Stimulated activated CD8-positive, alpha-beta memory T cell treated with anti-CD3 and anti-CD28 coated beads, Interleukin-7, amount 100 ng/mL, for 24 hours (primary cell): ENCODE measurements around the gene FKRP.
A peak's percentile ranks its signal among the peaks of the same experiment; 100 is the strongest.

ENCODE experiments used
- DNase-seq: peaks from one replicate; pipeline ENCODE4 v3.0.0-alpha.2; 2020; ENCODE audit warnings: low read depth

FKRP gene

DNA sequence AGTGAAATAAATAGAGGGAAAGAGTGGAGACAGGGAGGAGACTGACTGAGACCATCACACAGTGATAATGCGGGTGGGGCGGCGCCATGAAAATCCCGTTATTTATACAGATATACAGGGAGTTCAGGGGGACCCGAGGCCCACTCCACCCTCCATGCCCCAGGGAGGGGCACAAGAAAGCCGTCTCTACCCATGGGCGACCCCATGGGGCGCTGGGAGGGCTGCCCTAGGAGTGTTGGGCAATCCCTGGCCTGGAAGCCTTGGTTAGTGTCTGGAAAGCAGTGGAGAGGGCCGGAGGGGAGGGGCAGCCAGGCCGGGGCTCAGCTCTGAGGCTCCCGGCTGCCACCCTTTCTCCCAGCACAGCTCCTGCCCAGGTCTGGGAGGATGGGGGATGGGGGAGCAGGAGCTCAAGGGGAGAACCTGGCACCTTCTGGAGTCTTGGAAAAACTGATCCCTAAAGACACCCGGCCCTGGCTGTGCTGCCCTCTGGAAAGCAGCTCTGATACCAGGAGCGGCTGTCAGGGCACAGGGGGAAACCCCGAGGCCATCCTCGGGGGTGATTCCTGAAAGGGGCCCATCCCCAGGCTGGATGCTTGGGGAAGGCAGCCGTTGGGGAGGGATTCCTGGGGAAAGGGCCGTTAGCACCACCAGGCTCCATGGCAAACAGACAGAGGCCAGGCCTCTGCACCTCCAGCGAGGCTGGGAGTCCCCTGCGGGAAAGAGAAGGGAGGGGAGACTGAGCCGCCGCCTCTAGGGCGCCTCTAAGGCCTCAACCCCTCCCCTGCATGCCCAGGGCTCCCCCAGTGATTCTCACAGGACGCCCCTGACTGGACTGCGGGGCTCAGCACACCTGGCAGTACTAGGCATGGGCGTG, 26.0 kb upstream of the FKRP start:
- DNase-seq = no peak

DNA sequence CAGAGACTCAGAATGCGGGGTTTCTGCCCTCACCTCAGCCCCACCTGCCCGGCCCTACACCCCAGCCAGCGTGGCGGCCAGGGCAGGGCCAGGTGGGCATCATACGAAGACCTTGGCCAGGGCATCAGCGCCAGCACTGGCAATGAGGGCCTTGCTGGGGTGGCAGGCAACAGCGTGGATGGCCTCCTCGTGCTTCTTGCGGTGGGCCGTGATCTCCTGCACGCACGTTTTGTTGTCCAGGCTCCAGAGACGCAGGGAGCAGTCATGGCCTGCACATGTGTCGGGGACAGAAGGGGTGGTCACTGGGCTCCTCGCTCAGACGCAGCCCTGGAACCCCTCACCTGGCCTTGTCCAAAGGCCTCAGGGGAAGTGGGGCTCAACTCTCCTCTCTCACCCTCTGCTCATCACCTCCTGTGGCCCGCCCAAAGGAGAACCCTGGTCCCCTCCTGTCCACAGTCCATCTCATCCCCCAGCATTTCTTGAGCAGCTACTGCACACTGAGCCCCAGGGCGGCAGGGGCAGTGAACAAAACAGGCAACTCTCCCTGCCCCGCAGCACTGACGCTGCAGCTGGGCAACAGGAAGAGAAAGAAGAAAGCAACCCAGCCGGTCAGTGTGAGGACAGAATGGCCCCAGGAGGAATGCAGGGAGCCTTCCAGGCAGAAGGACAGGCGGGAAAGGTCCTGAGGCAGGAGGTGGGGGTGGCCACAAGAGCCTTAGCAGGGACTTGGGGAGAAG, 25.2 kb upstream of the FKRP start:
- no peak for DNase-seq

DNA sequence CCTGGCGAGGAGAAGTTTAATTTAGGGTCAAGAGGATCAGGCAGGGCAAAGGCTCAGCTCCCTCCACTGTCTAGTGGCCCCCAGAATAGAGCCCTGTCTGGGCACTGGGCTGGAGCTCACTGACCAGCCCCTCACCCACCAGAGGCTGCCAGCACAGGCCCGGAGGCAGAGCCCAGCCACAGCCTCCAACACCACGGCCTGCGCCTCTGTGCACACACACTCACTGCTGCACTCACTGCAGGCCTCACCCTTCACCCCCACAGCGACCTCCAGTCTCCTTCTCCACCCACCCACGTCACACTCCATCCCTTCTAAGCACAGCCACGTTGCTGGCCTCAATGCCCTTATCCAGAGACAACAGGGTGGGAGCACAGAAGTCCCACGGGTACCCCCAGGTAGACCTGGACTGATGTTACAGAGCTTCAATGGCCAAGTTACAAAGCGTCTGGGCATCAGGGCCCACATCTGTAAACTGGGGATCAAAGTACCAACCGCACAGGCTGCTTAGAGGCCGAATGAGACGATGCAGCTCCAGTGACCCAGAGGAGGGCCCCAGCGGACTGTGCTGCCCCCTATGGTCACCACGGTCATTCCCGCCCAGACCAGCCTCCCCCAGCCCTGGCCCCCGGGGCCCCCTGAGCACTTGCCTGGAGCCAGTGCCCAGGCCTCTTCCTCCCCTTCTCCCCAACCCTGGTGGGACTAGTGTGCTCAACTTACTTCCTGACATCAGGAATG, 24.4 kb upstream of the FKRP start:
- DNase-seq = no peak

DNA sequence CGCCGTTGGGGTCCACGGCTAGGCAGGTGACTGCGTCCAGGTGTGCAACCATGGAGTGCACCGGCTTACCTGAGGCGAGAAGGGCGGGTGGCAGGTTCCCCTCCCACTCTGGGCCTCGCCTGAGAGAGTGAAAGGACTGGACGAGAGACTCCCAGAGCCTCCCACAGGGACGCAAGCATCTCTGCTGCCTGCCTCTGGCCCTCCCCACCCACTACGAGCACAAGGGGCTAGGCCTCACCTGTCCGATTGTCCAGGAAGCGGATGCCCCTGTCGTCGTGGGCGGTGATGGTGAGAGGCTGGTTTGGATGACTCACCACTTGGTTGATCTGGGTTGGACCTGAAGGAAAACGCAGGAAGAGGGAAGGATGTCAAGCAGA, 23.9 kb upstream of the FKRP start:
- DNase-seq = no peak

DNA sequence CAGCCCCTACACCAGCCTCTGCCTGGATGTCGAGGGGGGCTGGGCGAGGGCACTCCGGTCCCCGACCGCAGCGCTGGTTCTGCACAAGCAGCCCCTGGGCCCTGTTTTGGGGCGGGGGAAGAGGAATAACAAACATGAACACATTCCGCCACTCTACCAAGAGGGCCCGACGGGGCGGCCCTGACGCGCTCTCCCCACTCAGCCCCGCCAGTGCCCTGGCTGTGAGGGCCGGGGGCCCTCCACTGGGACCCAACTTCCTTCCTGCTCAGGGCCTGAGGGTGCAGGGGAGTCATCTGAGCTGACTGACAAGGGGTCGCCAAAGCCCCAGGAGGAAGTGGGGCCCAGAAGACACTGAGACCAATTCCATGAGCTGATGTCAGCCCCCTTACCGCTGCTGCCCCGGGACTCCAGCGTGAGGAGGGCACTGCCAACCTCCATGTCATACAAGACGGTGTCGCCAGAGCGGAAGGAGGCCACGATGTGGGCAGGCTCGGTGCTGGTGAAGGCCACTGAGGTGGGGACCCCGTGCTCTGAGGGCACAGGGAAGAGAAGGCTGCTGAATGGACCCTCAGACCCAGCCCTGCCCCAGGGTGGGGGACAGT, 23.3 kb upstream of the FKRP start:
- no peak for DNase-seq

DNA sequence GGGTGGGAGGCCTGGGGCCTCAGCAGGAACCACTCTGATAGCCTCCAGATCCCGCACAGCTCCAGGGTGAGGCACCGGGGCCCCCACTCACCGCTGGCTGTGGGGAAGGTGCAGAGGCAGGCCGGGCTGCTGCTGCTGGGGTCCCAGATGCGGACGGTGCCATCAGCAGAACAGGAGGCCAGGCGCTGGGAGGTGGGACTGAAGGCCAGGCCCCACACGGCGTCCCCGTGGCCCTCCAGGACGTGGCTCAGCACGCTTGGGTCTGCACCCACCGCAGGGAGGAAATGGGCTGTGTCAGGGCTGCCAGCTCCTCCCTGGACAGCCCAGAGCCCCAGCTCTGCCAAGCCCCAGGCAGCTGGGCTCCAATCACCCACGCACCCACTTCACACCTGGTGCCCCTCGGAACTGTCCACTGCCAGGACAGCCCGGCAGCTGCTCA, 22.8 kb upstream of the FKRP start:
- DNase-seq = no peak

DNA sequence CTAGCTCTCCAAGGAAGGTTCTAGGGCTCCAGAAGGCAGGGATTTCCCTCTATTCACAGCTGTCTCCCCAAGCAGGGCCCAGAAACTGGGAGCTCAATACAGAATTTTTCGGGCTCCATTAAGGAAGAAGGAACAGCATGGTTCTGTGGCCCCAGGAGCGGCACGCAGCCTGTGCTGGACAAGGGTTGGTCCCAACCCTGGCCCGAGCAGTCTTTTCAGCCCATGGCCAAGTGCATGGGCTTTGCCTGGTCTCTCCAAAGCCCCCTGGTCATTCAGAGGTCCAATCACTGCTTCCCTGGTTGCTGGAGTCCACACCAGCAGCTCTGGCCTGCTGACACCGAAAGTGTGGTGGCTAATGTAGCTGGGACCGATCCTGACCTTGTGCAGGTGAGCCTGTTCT, 22.4 kb upstream of the FKRP start:
- DNase-seq = no peak

DNA sequence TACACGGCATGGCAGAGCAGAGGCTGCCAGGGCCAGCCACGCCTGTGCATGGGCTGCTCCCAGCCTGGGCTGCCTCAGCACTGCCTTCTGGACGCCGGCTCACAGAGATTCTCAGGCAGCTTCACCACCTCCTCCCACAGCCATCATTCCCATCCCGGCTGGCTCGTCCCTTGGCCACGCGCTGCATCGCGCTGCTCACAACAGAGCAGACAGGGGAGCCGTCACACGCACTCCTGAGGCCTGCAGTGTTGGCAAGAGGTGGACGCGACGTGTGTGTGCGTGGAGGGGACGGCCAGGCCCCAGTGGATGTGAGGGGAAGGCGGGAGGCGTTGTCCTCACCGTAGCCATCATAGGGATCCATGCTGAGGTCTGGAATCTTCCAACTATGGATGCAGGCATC, 21.4 kb upstream of the FKRP start:
- no peak for DNase-seq

DNA sequence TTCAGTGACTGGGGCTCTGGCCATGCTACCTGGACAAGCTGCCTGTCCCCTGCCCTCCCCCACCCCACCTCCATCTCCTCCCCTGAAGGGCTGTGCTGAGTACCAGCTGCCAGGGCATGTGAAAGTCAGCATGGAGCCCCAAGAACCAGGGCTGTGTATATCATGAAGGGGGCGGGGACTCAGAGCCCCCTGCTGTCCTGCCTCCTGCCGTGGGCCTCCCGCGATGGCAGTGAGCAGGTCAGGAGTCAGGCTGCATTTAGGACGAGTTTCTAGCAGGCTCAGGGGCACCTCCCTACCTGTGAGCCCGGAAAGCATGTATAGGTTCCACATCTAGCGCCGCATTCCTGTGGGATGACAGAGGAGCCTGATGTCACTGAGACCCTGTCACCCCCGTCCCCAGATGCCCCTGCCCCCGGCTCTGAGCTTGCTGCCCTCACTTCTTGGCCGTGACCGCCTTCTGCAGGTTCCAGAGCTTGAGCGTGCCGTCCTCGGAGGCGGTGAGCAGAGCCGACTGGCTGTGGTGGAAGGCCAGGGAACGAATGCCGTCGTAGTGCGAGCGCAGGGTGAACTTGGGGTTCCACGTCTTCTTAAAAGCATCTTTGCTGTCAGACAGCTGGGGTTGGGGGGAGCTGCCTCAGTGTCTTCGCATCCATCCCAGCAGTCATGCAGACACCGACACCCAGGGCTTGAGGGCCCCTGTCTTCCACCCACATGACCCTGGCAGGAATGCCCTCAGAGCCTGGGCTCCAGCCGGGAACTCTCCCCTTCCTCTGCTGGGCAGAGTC, 20.6 kb upstream of the FKRP start:
- no peak for DNase-seq

DNA sequence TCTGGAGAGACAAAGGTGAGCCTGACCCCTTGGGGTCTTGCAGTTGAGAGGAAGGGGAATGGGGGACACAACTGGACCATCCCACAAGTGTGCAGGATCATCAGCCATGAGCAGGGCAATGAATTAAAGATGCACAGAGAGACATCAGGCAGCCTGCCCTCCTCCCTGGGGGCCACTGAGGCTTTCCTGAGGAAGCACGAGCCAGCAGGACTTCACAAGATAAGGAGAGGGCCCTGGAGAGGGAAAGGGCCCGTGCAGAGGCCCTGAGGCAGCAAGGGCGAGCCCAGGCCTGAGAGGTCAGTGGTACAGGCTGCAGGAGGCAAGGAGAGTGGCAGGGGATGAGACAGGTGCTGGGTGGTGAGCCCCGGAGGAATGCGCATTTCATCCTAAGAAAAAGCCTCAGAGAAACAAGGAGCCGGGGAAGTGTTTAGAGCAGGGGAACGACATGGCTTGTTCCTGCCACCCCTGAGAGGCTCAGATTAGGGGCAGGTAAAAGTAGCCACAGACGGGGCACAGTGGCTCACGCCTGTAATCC, 19.9 kb upstream of the FKRP start:
- no peak for DNase-seq

DNA sequence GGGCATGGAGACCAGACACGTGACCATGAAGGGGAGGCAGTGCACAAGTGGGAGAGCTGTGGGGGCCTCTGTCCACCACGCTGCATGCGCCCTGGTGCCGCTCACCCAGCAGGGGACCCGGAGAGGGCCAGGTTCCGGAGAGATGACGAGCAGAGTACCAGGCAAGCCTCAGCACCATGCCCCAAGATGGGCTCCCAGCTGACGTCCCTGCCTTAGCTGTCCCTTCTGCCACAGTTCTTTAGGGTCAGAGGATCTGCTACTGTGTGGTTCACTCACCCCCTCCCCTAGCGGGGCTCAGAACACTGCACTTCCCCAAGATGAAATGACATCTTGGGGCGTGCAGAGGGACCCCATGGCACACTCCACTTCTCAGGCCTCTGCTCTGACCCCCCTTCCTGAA, 19.3 kb upstream of the FKRP start:
- no peak for DNase-seq

DNA sequence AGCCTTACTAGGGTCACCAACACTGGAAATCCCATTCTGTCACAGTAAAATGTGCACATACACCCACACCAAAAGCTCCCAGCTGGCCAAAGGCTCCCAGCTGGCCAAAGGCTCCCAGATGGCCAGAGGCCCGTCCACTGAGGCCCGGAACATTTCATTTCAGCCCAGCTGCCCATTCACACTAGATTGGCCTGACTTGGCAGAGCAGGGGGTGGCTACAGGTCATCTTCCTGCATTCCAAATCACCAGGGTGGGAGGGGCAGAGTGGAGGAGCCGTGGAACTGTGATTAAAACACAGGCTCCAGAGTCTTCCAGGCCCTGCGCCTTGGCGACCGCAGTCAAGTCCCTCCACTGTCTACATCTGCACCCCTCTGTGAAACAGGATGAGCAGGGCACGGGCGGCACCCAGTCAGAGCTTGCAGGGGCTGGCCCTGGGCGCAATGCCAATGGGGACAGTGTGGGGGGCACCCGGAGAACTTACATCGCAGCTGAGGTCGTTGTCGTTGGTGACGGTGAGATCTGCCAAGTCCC, 18.8 kb upstream of the FKRP start:
- no peak for DNase-seq

DNA sequence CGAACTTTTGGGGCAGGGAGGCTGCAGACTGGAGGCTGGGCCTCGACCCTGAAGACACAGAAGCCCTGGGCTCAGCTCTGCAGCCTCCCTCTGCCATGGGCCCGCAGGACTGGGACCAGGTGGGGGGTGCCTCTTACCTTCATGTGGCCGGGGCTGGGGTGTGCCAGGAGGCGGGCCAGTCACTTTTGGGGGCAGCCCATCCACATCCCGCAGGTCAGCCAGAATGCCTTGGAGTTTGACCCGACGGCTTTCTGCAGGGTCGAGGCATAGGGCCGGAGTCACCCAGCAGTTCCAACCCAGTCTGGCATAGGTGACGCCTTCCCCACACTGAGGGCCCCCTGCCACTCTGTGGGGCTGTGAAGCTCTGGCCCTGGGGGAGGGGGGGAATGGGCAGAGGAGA, 18.1 kb upstream of the FKRP start:
- DNase-seq = no peak

DNA sequence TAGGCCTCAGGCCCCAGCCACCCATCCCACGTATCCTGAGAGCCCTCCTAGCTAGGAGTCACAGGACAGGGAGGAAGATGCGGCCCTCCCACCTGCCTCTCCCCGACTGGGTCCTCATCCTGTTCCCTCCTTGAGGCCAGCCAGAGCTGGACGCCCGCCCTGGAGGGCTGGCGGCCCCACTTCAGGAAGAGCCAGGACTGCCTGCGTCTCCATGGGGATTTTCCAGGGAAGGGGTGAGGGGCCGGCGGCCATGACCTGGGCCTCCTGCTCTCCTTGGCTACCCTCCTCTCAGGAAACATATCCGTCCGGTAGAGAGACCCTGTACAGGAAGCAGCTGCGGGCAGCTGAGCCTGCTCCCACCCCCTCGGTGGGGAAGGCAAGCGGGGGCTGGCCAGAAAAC, 17.6 kb upstream of the FKRP start:
- DNase-seq = no peak

DNA sequence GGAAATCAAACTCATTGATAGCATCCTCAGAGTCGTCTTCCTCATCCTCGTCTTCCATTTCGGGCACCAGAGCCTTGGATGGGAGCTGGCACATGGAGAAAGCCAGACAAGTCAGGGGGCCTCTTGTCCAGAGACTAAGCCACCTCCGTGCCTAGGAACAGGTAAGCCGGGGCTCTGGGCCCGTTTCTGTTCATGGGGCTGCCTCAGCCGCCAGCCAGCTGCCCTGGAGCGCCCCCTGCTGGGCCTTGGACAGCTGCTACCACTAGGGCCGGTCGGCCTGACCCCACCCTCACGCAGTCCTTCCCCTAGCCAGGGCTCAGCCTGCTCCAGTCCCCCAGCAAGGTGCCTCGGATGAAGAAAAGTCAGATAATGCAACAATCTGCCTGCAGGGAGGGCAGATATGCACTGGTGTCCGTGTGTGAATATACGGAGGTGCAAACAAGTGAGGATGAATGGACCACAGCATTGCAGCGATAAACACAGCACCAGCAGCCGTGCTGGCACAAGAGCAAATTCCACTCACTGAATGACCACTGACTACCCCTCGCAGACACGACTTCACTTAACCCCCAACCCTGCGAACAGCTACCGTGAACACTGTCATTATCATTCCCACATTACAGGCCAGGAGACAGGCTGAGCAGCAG, 17.0 kb upstream of the FKRP start:
- peak; percentile 61 for DNase-seq

DNA sequence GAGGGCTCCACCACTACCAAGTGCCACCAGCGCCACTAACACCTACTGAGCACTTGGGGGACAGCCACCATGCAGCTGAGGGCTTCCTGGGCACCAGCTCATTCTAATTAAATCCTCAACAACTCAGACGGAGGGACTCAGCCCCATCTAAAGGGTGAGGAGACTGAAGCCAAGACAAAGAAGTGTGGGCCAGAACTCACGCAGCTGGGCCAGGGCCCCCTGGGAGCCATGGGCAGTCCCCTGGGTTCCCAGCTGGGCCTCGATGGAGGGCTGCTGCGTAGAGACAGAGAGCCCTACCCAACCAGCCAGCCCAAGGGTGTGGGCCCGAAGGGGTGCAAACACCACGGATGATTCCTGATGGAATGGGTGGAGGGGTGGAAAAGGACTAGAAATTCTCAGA, 16.2 kb upstream of the FKRP start:
- no peak for DNase-seq

DNA sequence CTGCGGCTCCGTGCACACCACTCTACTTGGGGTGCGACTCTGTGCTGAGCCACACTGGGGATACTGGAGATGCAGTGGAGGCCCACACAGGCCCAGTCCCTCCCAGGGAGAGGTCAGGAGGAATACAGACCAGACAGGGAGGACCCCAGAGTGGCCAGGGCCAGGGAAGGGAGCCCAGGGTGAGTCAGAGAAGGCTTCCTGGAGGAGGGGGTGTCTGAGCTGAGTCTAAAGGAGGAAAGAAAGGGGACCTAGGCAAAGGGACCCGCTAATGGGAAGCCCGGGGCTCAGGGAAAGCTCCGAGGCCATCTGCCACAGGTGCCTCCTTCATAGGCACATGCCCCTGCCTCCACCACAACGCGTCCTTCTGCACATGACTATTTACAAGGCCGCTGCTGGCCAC, 15.7 kb upstream of the FKRP start:
- DNase-seq = no peak

DNA sequence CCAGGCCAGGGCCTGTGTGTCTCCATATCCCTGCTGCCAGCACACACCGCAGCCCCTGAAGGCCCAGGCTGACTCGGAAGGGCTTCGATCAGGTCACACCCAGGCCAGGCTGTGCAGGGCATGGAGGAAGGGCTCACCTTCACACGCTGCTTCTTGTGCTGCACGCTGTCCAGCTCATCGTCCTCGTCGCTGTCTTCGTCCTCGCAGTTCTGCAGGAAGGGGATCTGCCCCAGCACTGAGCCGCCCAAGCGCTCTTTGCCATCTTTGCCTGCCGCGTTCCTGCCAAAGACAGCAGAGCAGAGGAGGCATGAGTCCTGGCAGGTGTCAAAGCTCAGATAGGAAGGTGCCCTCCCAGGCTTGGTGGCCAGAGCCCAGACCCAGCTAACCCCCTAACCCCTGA, 15.3 kb upstream of the FKRP start:
- DNase-seq = no peak

DNA sequence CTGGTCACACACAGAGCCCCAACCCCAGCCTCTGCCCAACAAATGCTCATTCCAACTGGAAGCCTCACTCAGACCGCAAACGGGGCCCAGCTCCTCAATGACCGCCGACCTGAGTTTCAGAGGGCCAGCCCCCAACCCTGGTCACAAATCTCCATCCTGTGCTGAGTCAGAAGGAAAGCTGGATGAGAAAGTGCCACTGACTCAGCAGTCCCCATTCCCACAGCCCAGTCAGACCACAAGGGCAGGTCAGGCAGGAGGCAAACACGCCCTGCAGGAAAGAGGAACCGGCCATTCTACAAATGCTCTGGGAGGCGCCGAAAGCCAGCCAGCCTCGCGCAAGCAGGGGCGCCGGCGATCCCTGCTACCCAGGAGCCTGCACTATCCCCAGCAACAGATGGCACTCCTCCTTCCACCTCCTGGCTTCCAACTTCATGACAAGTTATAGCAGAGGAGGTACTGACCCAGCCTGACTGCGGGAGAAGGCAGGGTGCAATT, 14.8 kb upstream of the FKRP start:
- no peak for DNase-seq

DNA sequence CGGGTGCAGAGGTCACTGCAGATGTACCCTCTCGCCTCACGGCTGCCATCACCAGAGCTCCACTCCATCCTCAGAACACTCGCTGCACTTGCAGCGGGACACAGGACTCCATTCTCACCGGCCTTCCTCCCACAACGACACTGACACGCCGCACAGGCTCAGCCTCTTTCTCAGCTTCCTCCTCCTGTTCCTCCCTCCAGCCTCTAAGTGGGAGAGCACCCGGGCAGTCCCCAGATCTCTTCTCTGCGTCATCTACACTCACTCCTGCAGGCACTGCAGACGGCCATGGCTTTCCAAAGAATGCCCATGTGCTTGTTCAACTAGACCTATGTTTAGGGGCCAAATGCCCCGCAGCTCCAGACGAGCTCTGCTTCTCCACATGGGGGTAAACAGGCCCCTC, 14.3 kb upstream of the FKRP start:
- no peak for DNase-seq
